Sigmoid colon (tissue), 7 donors: ENCODE results near the gene SCAMP3. TPM values are rescaled to one million over a fixed set of nuclear protein-coding genes. Genes with fewer than 3 reads are reported as not detected.
"Not testable (repeated sequence)": the region's sequence is repeated elsewhere in the genome, so short reads cannot be mapped to it uniquely, and the experiment has no call there.

ENCODE experiments used
- DNase-seq: peaks from one replicate; pipeline ENCODE4 v3.0.0-alpha.2; 2019
- H3K27ac ChIP-seq, 4 donors: fragments of 200-600 bp; sonication (generic); one replicate each; pipeline ENCODE4 v1.5.1; 2016 to 2019; ENCODE audit warnings: mild to moderate bottlenecking in 1 of 4
- H3K27me3 ChIP-seq, 3 donors: fragments of 200-600 bp; sonication (generic); one replicate each; pipeline ENCODE4 v1.5.1; 2019; ENCODE audit warnings: mild to moderate bottlenecking in 1 of 3
- H3K36me3 ChIP-seq, 4 donors: fragments of 200-600 bp; sonication (generic); one replicate each; pipeline ENCODE4 v1.5.1; 2016 to 2019
- H3K4me1 ChIP-seq, 4 donors: fragments of 200-600 bp; sonication (generic); one replicate each; pipeline ENCODE4 v1.5.1; 2017 to 2019
- H3K4me3 ChIP-seq, 4 donors: fragments of 200-600 bp; sonication (generic); one replicate each; pipeline ENCODE4 v1.5.1; 2017 to 2019; ENCODE audit warnings: mild to moderate bottlenecking in 2 of 4, moderate library complexity in 1 of 4
- H3K9me3 ChIP-seq, 4 donors: fragments of 200-600 bp in 3 of 4; sonication (generic) in 3 of 4; one replicate each; pipeline versions ENCODE4 v1.5.1 to v1.6.1; 2013 to 2019
- CTCF ChIP-seq, 4 experiments: fragments of 450-650 bp in 3 of 4; fragments of 200-600 bp in 1 of 4; IDR thresholded peaks; one replicate each; pipeline ENCODE4 v1.5.1; 2016 to 2019; ENCODE audit warnings: antibody characterized with exemption in 4 of 4, mild to moderate bottlenecking in 3 of 4, moderate library complexity in 2 of 4
- EP300 ChIP-seq, 4 donors: sonication (generic); formaldehyde crosslinking; IDR thresholded peaks; one replicate each; pipeline ENCODE4 v1.6.1; 2017; ENCODE audit warnings: antibody characterized with exemption in 4 of 4
- POLR2A ChIP-seq, 2 donors: fragments of 450-650 bp; IDR thresholded peaks; one replicate each; pipeline ENCODE4 v1.6.1; 2016; ENCODE audit warnings: antibody characterized with exemption in 2 of 2, mild to moderate bottlenecking in 2 of 2, moderate library complexity in 2 of 2
- POLR2AphosphoS5 ChIP-seq, 4 donors: sonication (generic); formaldehyde crosslinking; IDR thresholded peaks; one replicate each; pipeline ENCODE4 v1.6.1; 2017; ENCODE audit warnings: antibody characterized with exemption in 4 of 4
- WGBS, 2 donors: extraction: QIAGEN DNeasy Blood & Tissue Kit; methylation state at CpG; one replicate each; pipeline ENCODE4 v1.1.7; 2013; 5-methylcytosine and 5-hydroxymethylcytosine counted together
- intact Hi-C: fragments of 100-400 bp; cut with DNase I; formaldehyde crosslinking; loops from one replicate; pipeline ENCODE4 v1.15.1; 2023
- polyA plus RNA-seq, 3 donors: library from polyadenylated mRNA; stranded (reverse); fragments of 200-250 nt; gene quantifications; one replicate each; pipeline ENCODE4 v1.2.3, GENCODE V29; 2013
- total RNA-seq, 4 donors: library from RNA; depleted of rRNA; stranded (reverse); fragments of >200 nt; gene quantifications; one replicate each; pipeline ENCODE4 v1.1.0, GENCODE V29; 2016
- donor health status: healthy with polysubstance abuse.
- donor health status: Bipolar disorder and iron deficiency.
- donor health status: healthy.

Gene SCAMP3
- total and polyA plus RNA-seq, 7 donors, result 11.6 to 56.4 (median 34.6) TPM

- H3K27ac ChIP-seq, result peak overlapping the region; percentile 87 to 96 (median 95)
- H3K4me1 ChIP-seq, result peaks cover 7 to 43% (median 37%) of the 10 kb centered on the region in 4 donors
- H3K36me3 ChIP-seq, result peaks cover 5 to 30% (median 10%) of the 10 kb centered on the region in 4 donors
- 1% methylated on average over 53 of the region's 53 CpGs for WGBS, 2 donors
- peak; percentile 83 to 95 (median 95) for TF ChIP-seq POLR2AphosphoS5 (IDR thresholded peaks at IDR 0.05)
- TF ChIP-seq CTCF (IDR thresholded peaks at IDR 0.05), result peak; percentile 17 to 94 (median 94)
- TF ChIP-seq POLR2A (IDR thresholded peaks at IDR 0.05), result peak; percentile 90 to 91
- TF ChIP-seq EP300 (IDR thresholded peaks at IDR 0.05), result peak in 2 of 4 donors; percentile 37 to 67
- peak overlapping the region; percentile 56 to 70 (median 66) for H3K4me3 ChIP-seq
- intact Hi-C loops, result loop anchor here (5.0 kb wide), 1 partner anchor 37 kb away; the partner anchor contains the start of genes MTX1 and THBS3
- DNase-seq, result peak; percentile 100
- H3K27me3 ChIP-seq, result no peaks in the 10 kb centered on the region
- H3K9me3 ChIP-seq, result no peaks in the 10 kb centered on the region
Measured at GRCh38 chr1:155244368-155245162, 17.6 kb downstream of the SCAMP3 start.

GRCh38 chr1:155242805-155243358, 19.3 kb downstream of the SCAMP3 start:
- Histone ChIP-seq H3K27ac (peak overlapping the region; percentile 87 to 96 (median 95)), H3K9me3 (no peaks in the 10 kb centered on the region), H3K27me3 (no peaks in the 10 kb centered on the region), H3K4me3 (peak overlapping the region in 2 of 4 donors; percentile 68 to 70), H3K4me1 (peaks cover 7 to 43% (median 37%) of the 10 kb centered on the region in 4 donors), H3K36me3 (peaks cover under 1 to 26% (median 7%) of the 10 kb centered on the region in 4 donors)
- no peak for DNase-seq
- intact Hi-C loops, result loop anchor here (5.0 kb wide), 1 partner anchor 36 kb away; the partner anchor contains the start of genes MTX1 and THBS3
- 22 to 68% methylated on average over 3 of the region's 3 CpGs for WGBS, 2 donors
- TF ChIP-seq POLR2A (IDR thresholded peaks at IDR 0.05), result no peak
- no peak for TF ChIP-seq CTCF (IDR thresholded peaks at IDR 0.05)
- TF ChIP-seq EP300 (IDR thresholded peaks at IDR 0.05), result no peak
- no peak for TF ChIP-seq POLR2AphosphoS5 (IDR thresholded peaks at IDR 0.05)

GRCh38 chr1:155241841-155242264, 20.3 kb downstream of the SCAMP3 start:
- 63 to 65% methylated on average over 4 of the region's 4 CpGs for WGBS, 2 donors
- intact Hi-C loops, result loop anchor here (5.0 kb wide), 1 partner anchor 35 kb away; the partner anchor contains the start of genes MTX1 and THBS3

GRCh38 chr1:155241069-155241679, 21.0 kb downstream of the SCAMP3 start:
- Histone ChIP-seq H3K27ac (peak overlapping the region; percentile 34 to 49 (median 44)), H3K36me3 (peaks cover 0 to 32% (median 9%) of the 10 kb centered on the region in 4 donors), H3K27me3 (no peaks in the 10 kb centered on the region), H3K4me1 (peaks cover 7 to 43% (median 37%) of the 10 kb centered on the region in 4 donors), H3K4me3 (peak overlapping the region; percentile 30 to 45 (median 42)), H3K9me3 (no peaks in the 10 kb centered on the region)
- TF ChIP-seq POLR2AphosphoS5 (IDR thresholded peaks at IDR 0.05), result peak in 2 of 4 donors; percentile 44 to 65
- TF ChIP-seq EP300 (IDR thresholded peaks at IDR 0.05), result no peak
- intact Hi-C loops, result loop anchor here (5.0 kb wide), 1 partner anchor 34 kb away; the partner anchor contains the start of genes MTX1 and THBS3
- WGBS, 2 donors, result 5 to 16% methylated on average over 4 of the region's 4 CpGs
- DNase-seq, result peak; percentile 86

More at GRCh38 chr1:155241841-155242264, 20.3 kb downstream of the SCAMP3 start:
- no peak for TF ChIP-seq POLR2A (IDR thresholded peaks at IDR 0.05)
- Histone ChIP-seq H3K27me3 (no peaks in the 10 kb centered on the region), H3K27ac (peak overlapping the region; percentile 34 to 49 (median 44)), H3K4me3 (no peak overlapping the region), H3K4me1 (peaks cover 7 to 43% (median 37%) of the 10 kb centered on the region in 4 donors), H3K9me3 (no peaks in the 10 kb centered on the region), H3K36me3 (peaks cover 0 to 26% (median 5%) of the 10 kb centered on the region in 4 donors)
- no peak for DNase-seq

GRCh38 chr1:155236451-155236850, 25.7 kb downstream of the SCAMP3 start:
- Histone ChIP-seq H3K9me3 (no peaks in the 10 kb centered on the region), H3K4me1 (peaks cover 0 to 31% (median 26%) of the 10 kb centered on the region in 4 donors), H3K27me3 (no peaks in the 10 kb centered on the region), H3K27ac (no peak overlapping the region), H3K4me3 (no peak overlapping the region), H3K36me3 (peaks cover 0 to 36% (median 12%) of the 10 kb centered on the region in 4 donors)
- TF ChIP-seq POLR2AphosphoS5 (IDR thresholded peaks at IDR 0.05), result no peak
- TF ChIP-seq CTCF (IDR thresholded peaks at IDR 0.05), result no peak
- TF ChIP-seq EP300 (IDR thresholded peaks at IDR 0.05), result no peak
- TF ChIP-seq POLR2A (IDR thresholded peaks at IDR 0.05), result no peak
- no peak for DNase-seq
- intact Hi-C loops, result no loop called here
- 79 to 80% methylated on average over 5 of the region's 5 CpGs for WGBS, 2 donors

GRCh38 chr1:155235375-155235774, 26.8 kb downstream of the SCAMP3 start:
- not testable (repeated sequence) for H3K9me3 ChIP-seq
- 84 to 93% methylated on average over 8 to 9 of the region's 9 CpGs for WGBS, 2 donors

GRCh38 chr1:155233502-155233901, 28.7 kb downstream of the SCAMP3 start:
- H3K4me3 ChIP-seq, intact Hi-C loops, DNase-seq, H3K27me3 ChIP-seq, H3K9me3 ChIP-seq, H3K27ac ChIP-seq: not testable (repeated sequence)
- 73 to 93% methylated on average over 1 to 2 of the region's 5 CpGs for WGBS, 2 donors
- Histone ChIP-seq H3K4me1 (peaks cover 0 to 17% (median 13%) of the 10 kb centered on the region in 4 donors), H3K36me3 (peaks cover 0 to 23% (median 12%) of the 10 kb centered on the region in 4 donors)

More at GRCh38 chr1:155235375-155235774, 26.8 kb downstream of the SCAMP3 start:
- H3K27me3 ChIP-seq, H3K27ac ChIP-seq, DNase-seq, H3K4me3 ChIP-seq, intact Hi-C loops: not testable (repeated sequence)
- peaks cover 0 to 23% (median 18%) of the 10 kb centered on the region in 4 donors for H3K4me1 ChIP-seq
- peaks cover 0 to 36% (median 12%) of the 10 kb centered on the region in 4 donors for H3K36me3 ChIP-seq
